HepG2 (cell line): ENCODE data around the gene ATP11A. TPM values are rescaled to one million over a fixed set of nuclear protein-coding genes. Genes with fewer than 3 reads are reported as not detected.

Experiments
- ATAC-seq: fragments of 200-7000 bp; cut with Tn5 transposase; 3 replicates; pipeline ENCODE4 v1.9.1; 2020; ENCODE audit warnings: mild to moderate bottlenecking, moderate library complexity
- BruUV-seq: library from RNA; stranded (reverse); fragments of 400-500 nt; replicated peaks from 2 replicates; lab custom pipeline; 2021; lab: Mats Ljungman, UMichigan
- CTCF ChIA-PET: fragments of 300-600 bp; formaldehyde crosslinking; extraction: SDS; loops from one replicate; lab custom pipeline; 2021; ENCODE audit warnings: low total read pairs, inconsistent platforms, low intra/inter-chr PET ratio; lab: Yijun Ruan, JAX
- POLR2A ChIA-PET: fragments of 350-600 bp; sonication (Branson Sonifier 250); formaldehyde crosslinking; loops from one replicate; lab custom pipeline; 2020; ENCODE audit warnings: antibody characterized with exemption, inconsistent platforms; lab: Yijun Ruan, JAX
- DNase-seq: peaks from one replicate; pipeline ENCODE4 v3.0.0-alpha.2; 2015; ENCODE audit warnings: low spot score
- FAIRE-seq: peaks from 3 replicates; lab custom pipeline; 2011; peaks lifted over from hg19 to GRCh38; lab: Jason Lieb, UNC
- H2AFZ ChIP-seq: one replicate; pipeline ENCODE4 v1.6.1; 2011; ENCODE audit warnings: low read length, inconsistent platforms
- H3K27ac ChIP-seq: fragments of 300-600 bp; 3 replicates; pipeline ENCODE4 v1.8.0; 2011; ENCODE audit warnings: mixed run types, mild to moderate bottlenecking, mixed read lengths, low read length, inconsistent platforms; ENCODE audit not compliant: insufficient read depth; ENCODE audit errors: extremely low read length
- H3K27me3 ChIP-seq, 2 experiments: fragments of 200-600 bp in 1 of 2; 2 replicates in 1 of 2; 3 replicates in 1 of 2; pipeline versions ENCODE4 v1.6.0 to v1.8.0; 2011; ENCODE audit warnings: low read length in 2 of 2, mild to moderate bottlenecking in 2 of 2, moderate library complexity in 2 of 2, inconsistent platforms in 1 of 2; ENCODE audit not compliant: insufficient read depth in 2 of 2, control insufficient read depth in 1 of 2
- H3K36me3 ChIP-seq, 2 experiments: fragments of 200-600 bp in 1 of 2; replicated peaks in 1 of 2; 2 replicates in 1 of 2; 3 replicates in 1 of 2; pipeline versions ENCODE4 v1.5.1 to v1.8.0; 2011; ENCODE audit warnings: low read length in 2 of 2, inconsistent platforms in 1 of 2; ENCODE audit not compliant: insufficient read depth in 2 of 2, control insufficient read depth in 1 of 2
- H3K4me1 ChIP-seq: 2 replicates; pipeline ENCODE4 v1.5.1; 2012; ENCODE audit warnings: low read length, inconsistent platforms; ENCODE audit not compliant: insufficient read depth
- H3K4me2 ChIP-seq: 2 replicates; pipeline ENCODE4 v1.6.0; 2011; ENCODE audit warnings: low read depth, low read length, inconsistent platforms
- H3K4me3 ChIP-seq, 3 experiments: fragments of 200-600 bp in 1 of 3; sonication (generic), shearing (Covaris generic) in 1 of 3; replicated peaks in 1 of 3; 2 replicates each; pipeline ENCODE4 v1.5.1; 2011 to 2016; ENCODE audit warnings: low read length in 3 of 3, inconsistent platforms in 2 of 3, low read depth in 2 of 3, mild to moderate bottlenecking in 2 of 3, control low read depth in 1 of 3, mixed read lengths in 1 of 3; ENCODE audit not compliant: insufficient read depth in 1 of 3
- H3K79me2 ChIP-seq: one replicate; pipeline ENCODE4 v1.6.1; 2011; ENCODE audit warnings: low read length, inconsistent platforms; ENCODE audit not compliant: insufficient read depth
- H3K9ac ChIP-seq: 2 replicates; pipeline ENCODE4 v1.6.0; 2011; ENCODE audit warnings: mild to moderate bottlenecking, low read depth, low read length, inconsistent platforms; ENCODE audit not compliant: insufficient read depth
- H3K9me3 ChIP-seq: 2 replicates; pipeline ENCODE4 v1.5.1; 2012; ENCODE audit warnings: mild to moderate bottlenecking, low read length
- H4K20me1 ChIP-seq: 2 replicates; pipeline ENCODE4 v1.6.0; 2011; ENCODE audit warnings: inconsistent platforms, mild to moderate bottlenecking, low read length, moderate library complexity; ENCODE audit not compliant: insufficient read depth
- ELK4 ChIP-seq: sonication (generic); formaldehyde crosslinking; IDR thresholded peaks from 2 replicates; pipeline ENCODE4 v1.9.0; 2021; ENCODE audit warnings: missing genetic modification reagents, borderline replicate concordance
- FOSL2 ChIP-seq: sonication (generic); formaldehyde crosslinking; IDR thresholded peaks from 2 replicates; pipeline ENCODE4 v1.4.0; 2020; ENCODE audit warnings: missing genetic modification reagents
- RFX5 ChIP-seq: IDR thresholded peaks from 2 replicates; pipeline ENCODE4 v1.6.1; 2011; ENCODE audit warnings: low read depth, low read length, improper control_type of control experiment
- RXRB ChIP-seq: IDR thresholded peaks from 2 replicates; pipeline ENCODE4 v1.6.1; 2016; ENCODE audit warnings: borderline replicate concordance, missing genetic modification reagents, missing compliant biosample characterization
- ZBTB40 ChIP-seq, 2 experiments: fragments of 450-650 bp in 1 of 2; sonication (generic) in 1 of 2; formaldehyde crosslinking in 1 of 2; IDR thresholded peaks; 2 replicates each; pipeline versions ENCODE4 v1.6.1 to v1.8.0; 2016 to 2022; ENCODE audit warnings: antibody characterized with exemption in 1 of 2, mild to moderate bottlenecking in 1 of 2, missing genetic modification reagents in 1 of 2
- ZNF138 ChIP-seq: sonication (generic); formaldehyde crosslinking; IDR thresholded peaks from 2 replicates; pipeline ENCODE4 v1.5.0; 2020; ENCODE audit warnings: mild to moderate bottlenecking, low read depth, missing genetic modification reagents
- ZNF768 ChIP-seq: sonication (generic); formaldehyde crosslinking; IDR thresholded peaks from 2 replicates; pipeline ENCODE4 v1.4.0; 2020; ENCODE audit warnings: missing genetic modification reagents
- ZNF780A ChIP-seq: sonication (generic); formaldehyde crosslinking; IDR thresholded peaks from 2 replicates; pipeline ENCODE4 v1.8.0; 2022; ENCODE audit warnings: mild to moderate bottlenecking, missing genetic modification reagents, moderate library complexity
- ZNF782 ChIP-seq: sonication (generic); formaldehyde crosslinking; IDR thresholded peaks from 2 replicates; pipeline ENCODE4 v1.4.0; 2020; ENCODE audit warnings: missing genetic modification reagents, mild to moderate bottlenecking, borderline replicate concordance
- WGBS: methylation state at CpG from one replicate; pipeline ENCODE4 v1.1.6; 2017; ENCODE audit warnings: low lambda C conversion rate; 5-methylcytosine and 5-hydroxymethylcytosine counted together
- in situ Hi-C: cut with HindIII; loops from 2 replicates; pipeline ENCODE4 v1.10.0; 2017; ENCODE audit warnings: low pct_unique_long_range_greater_than_20kb; ENCODE audit not compliant: extremely low pct_ligation_motif_present
- intact Hi-C: fragments of 100-400 bp; cut with micrococcal nuclease; formaldehyde crosslinking; loops from one replicate; pipeline ENCODE4 v1.10.0; 2022; ENCODE audit not compliant: unreplicated experiment
- polyA plus RNA-seq, 8 experiments: library from polyadenylated mRNA; depleted of rRNA in 3 of 8; stranded (reverse) in 7 of 8; unstranded in 1 of 8; fragments of >200 nt; fragmentation: Illumina TruSeq in 4 of 8; extraction: Trizol in 4 of 8; gene quantifications; 2 replicates each; pipeline versions ENCODE4 v1.2.1 to v1.2.3, GENCODE V29; 2011 to 2016; ENCODE audit warnings: low read depth in 4 of 8, missing spikeins in 1 of 8, mixed read lengths in 1 of 8; ENCODE audit not compliant: insufficient read depth in 1 of 8
- total RNA-seq, 5 experiments: library from RNA; depleted of rRNA; stranded (reverse); fragments of >200 nt; fragmentation: Illumina TruSeq; extraction: Trizol; gene quantifications; 2 replicates each; pipeline ENCODE4 v1.2.3, GENCODE V29; 2016; ENCODE audit warnings: low read depth in 1 of 5

ATP11A gene
- total and polyA plus RNA-seq, 2 of the 13 experiments (the other 11 are each of a cell fraction or from before 2014, with no cell fraction given) = 18.4 to 20.1 TPM

GRCh38 chr13:112912726-112913440 is 223.0 kb downstream of the ATP11A start (continued):
- TF ChIP-seq ZBTB40 (IDR thresholded peaks at IDR 0.05) (peak; percentile 21; the same call in 1 of the 2 replicates), ZBTB40 (CRISPR knock-in tag; IDR thresholded peaks at IDR 0.05) (no peak)
- TF ChIP-seq, all 625 proteins: peak for 9

- no TSS peak for BruUV-seq
- ChIA-PET CTCF (no interaction called here), POLR2A (interaction anchor here (1.2 kb wide), 1 partner anchor 10 kb away, joined by 3 read pairs; no protein-coding TSS in a partner anchor)
- in situ Hi-C loops (no loop called here), intact Hi-C loops (no loop called here)
- no peak for FAIRE-seq
- H3K4me3 ChIP-seq = no peak overlapping the region
- no peaks in the 10 kb centered on the region for H3K79me2 ChIP-seq
- no peaks in the 10 kb centered on the region for H3K9me3 ChIP-seq
- H3K4me1 ChIP-seq = peaks cover 53% of the 10 kb centered on the region
- no peaks in the 10 kb centered on the region for H3K27me3 ChIP-seq
- DNase-seq = no peak
- 98% methylated on average over 11 of the region's 14 CpGs for WGBS
- no peak overlapping the region for H2AFZ ChIP-seq
- no peak overlapping the region for H3K27ac ChIP-seq
- no peaks in the 10 kb centered on the region for H4K20me1 ChIP-seq
- no peak for ATAC-seq
- H3K4me2 ChIP-seq = no peak overlapping the region
- H3K36me3 ChIP-seq = peaks cover 0 to 4% of the 10 kb centered on the region in 2 experiments; a peak in 2 of 5 replicates
- no peak overlapping the region for H3K9ac ChIP-seq
- TF ChIP-seq ZNF768 = no peak
- TF ChIP-seq FOSL2 = no peak
- TF ChIP-seq ZNF782 (CRISPR knock-in tag) = no peak
- no peak for TF ChIP-seq ZNF780A (CRISPR knock-in tag)
- no peak for TF ChIP-seq RXRB (CRISPR knock-in tag)
- TF ChIP-seq RFX5 = no peak
- no peak for TF ChIP-seq ELK4 (CRISPR knock-in tag)
- TF ChIP-seq ZNF138 (CRISPR knock-in tag) = no peak
These were observed 226.5 kb downstream of the ATP11A start for GRCh38 chr13:112916296-112916695.
